Measurements from ENCODE around the gene BEGAIN. TPM values are rescaled to one million over a fixed set of nuclear protein-coding genes. Genes with fewer than 3 reads are reported as not detected.

BEGAIN gene
- total RNA-seq, 1 donor from 2014 or later, result 3.2 TPM

DNA sequence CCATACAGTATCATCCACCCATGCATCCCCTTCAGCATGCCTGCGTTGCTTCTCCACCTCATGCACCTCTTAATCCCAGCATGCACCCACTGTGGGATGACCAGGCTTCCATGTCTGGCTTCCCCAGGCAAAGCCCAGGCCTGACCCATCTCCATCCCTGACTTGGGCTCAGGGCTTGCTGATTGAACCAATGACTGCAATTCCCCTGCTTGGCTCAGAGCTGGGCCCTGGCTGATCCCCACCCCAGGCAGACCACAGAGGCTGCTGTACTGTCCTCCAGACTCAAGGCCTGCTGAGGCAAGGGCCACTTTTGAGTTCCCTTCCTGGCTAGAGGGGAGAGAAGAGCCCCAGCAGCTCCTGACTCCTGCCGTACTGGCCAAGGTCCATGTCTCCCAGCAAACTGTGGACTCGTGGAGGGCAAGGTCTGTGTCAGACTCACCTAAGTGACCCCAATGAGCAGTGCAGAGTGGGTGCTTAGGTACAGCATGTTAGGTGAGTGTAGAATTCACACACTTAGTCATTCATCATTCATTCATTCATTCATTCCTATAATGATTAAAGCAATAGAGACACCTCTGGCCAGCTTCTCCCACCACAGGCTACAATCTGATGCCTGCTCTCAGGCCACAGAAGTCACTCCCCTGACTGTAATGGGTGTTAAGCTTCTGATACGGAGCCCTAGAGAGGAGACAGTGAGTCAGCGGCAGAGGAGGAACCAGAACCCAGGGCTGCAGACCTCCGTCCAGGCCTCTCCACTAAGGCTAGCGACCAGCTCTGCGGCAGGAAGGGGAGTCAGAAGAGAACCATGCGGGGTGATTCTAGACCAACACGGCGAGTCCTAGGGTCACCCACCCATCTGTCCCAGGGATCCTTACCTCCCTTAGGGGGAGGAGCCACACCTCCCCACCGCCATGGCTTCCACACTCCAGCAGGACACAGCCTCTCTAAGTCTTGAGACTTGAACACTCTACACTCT, 2.9 kb downstream of the BEGAIN start:
- no peaks in the 10 kb centered on the region for H3K36me3 ChIP-seq (ENCODE audit: control insufficient read depth, insufficient read depth, low read length)
- peaks cover 22% of the 10 kb centered on the region for H3K27me3 ChIP-seq (ENCODE audit: control insufficient read depth, insufficient read depth, low read length)
- TF ChIP-seq, protein P1, sequence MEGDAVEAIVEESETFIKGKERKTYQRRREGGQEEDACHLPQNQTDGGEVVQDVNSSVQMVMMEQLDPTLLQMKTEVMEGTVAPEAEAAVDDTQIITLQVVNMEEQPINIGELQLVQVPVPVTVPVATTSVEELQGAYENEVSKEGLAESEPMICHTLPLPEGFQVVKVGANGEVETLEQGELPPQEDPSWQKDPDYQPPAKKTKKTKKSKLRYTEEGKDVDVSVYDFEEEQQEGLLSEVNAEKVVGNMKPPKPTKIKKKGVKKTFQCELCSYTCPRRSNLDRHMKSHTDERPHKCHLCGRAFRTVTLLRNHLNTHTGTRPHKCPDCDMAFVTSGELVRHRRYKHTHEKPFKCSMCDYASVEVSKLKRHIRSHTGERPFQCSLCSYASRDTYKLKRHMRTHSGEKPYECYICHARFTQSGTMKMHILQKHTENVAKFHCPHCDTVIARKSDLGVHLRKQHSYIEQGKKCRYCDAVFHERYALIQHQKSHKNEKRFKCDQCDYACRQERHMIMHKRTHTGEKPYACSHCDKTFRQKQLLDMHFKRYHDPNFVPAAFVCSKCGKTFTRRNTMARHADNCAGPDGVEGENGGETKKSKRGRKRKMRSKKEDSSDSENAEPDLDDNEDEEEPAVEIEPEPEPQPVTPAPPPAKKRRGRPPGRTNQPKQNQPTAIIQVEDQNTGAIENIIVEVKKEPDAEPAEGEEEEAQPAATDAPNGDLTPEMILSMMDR (IDR thresholded peaks at IDR 0.05; ENCODE audit: insufficient read depth, low read length, poor library complexity, severe bottlenecking), result no peak
- DNase-seq (ENCODE audit: low read depth), result no peak
- no peak overlapping the region for H3K4me3 ChIP-seq (ENCODE audit: low read depth, low read length)

DNA sequence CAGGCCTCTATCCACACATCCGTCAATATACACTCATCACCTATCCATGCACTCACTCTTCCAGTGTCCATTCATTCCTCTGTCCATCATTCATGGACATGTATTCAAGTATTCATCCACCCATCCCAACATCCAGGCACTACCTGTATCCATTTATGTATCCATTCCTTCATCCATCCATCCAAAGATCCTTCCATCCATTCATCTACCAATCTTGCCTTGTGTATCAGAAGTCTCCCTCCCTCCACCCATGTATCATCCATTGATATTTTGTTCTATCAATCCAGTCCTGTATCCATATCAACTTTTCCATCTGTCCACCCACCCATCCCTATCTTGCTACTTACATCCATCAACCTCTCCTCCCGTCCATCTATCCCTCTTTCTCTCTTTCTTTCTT, 4.0 kb downstream of the BEGAIN start:
- TF ChIP-seq, protein P1 (IDR thresholded peaks at IDR 0.05; ENCODE audit: insufficient read depth, low read length, poor library complexity, severe bottlenecking), result no peak
- Histone ChIP-seq H3K27me3 (ENCODE audit: control insufficient read depth, insufficient read depth, low read length) (peaks cover 15% of the 10 kb centered on the region), H3K36me3 (ENCODE audit: control insufficient read depth, insufficient read depth, low read length) (no peaks in the 10 kb centered on the region), H3K4me3 (ENCODE audit: low read depth, low read length) (no peak overlapping the region)
- no peak for DNase-seq (ENCODE audit: low read depth)

- no peak overlapping the region for H3K4me3 ChIP-seq (ENCODE audit: low read depth, low read length)
- H3K27me3 ChIP-seq (ENCODE audit: control insufficient read depth, insufficient read depth, low read length), result peaks cover 9% of the 10 kb centered on the region
- TF ChIP-seq, protein P1 (IDR thresholded peaks at IDR 0.05; ENCODE audit: insufficient read depth, low read length, poor library complexity, severe bottlenecking), result no peak
- no peaks in the 10 kb centered on the region for H3K36me3 ChIP-seq (ENCODE audit: control insufficient read depth, insufficient read depth, low read length)
- no peak for DNase-seq (ENCODE audit: low read depth)
These were observed 4.6 kb downstream of the BEGAIN start for GRCh38 chr14:100582496-100583165.

DNA sequence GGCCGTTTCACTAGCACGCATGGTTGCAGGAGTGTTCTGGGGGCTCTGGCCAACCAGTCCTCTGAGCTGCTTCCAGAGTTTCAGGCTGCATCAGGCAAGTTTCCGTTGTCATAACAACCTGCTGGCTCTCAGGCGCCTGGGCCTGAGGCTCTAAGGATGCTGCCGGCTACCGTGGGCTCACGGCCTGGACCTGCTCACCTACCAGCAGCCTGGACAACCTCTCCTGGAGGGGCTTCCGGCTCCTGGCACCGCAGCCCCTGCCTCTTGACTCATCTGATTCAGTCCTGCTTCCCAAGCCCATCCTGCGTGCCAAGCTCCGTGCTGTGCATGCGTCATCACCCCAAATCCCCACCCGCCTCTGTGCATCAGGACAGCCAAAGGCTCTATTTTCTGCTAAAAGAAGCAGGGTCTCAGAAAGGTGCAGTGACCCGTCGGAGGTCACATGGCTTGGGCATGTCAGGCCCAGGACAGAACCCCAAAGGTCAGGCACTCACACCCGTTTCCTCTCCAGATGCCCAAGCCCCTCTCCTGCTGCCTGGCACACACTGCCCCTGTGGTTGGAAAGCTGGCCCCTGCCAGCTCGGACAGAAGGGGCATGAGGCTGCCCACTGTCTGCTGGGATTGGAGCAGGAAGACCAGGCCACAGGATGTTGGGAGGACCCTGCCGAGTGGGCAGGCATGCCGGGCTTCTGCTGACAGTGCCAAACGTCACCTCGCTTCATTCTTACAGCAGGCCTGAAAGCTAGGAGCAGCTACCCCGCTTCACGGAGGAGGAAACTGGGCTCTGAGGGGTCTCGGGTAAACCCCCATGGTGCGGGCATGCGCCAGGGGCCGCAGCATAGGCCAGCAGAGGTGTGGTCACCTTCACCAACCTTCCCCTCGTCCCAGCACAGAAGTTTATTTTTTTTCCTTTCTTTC, 5.7 kb downstream of the BEGAIN start:
- TF ChIP-seq, protein P1 (IDR thresholded peaks at IDR 0.05; ENCODE audit: insufficient read depth, low read length, poor library complexity, severe bottlenecking), result no peak
- Histone ChIP-seq H3K36me3 (ENCODE audit: control insufficient read depth, insufficient read depth, low read length) (no peaks in the 10 kb centered on the region), H3K4me3 (ENCODE audit: low read depth, low read length) (no peak overlapping the region), H3K27me3 (ENCODE audit: control insufficient read depth, insufficient read depth, low read length) (peaks cover 7% of the 10 kb centered on the region)
- no peak for DNase-seq (ENCODE audit: low read depth)

- no peak for DNase-seq (ENCODE audit: low read depth)
- Histone ChIP-seq H3K36me3 (ENCODE audit: control insufficient read depth, insufficient read depth, low read length) (no peaks in the 10 kb centered on the region), H3K4me3 (ENCODE audit: low read depth, low read length) (no peak overlapping the region), H3K27me3 (ENCODE audit: control insufficient read depth, insufficient read depth, low read length) (no peaks in the 10 kb centered on the region)
- TF ChIP-seq, protein P1 (IDR thresholded peaks at IDR 0.05; ENCODE audit: insufficient read depth, low read length, poor library complexity, severe bottlenecking), result no peak
These were observed 6.6 kb downstream of the BEGAIN start for GRCh38 chr14:100580316-100581227.
